ENCODE measurements around the gene RAB4B.
"Not testable (repeated sequence)": the region's sequence is repeated elsewhere in the genome, so short reads cannot be mapped to it uniquely, and the experiment has no call there.

Gene RAB4B

GRCh38 chr19:40776932-40777644 is 959 bp upstream of the RAB4B start:
- in situ Hi-C loops (cut with HindIII; ENCODE audit: low sequenced_read_pairs) = loop anchor here (5.0 kb wide), 1 partner anchor 45 kb away; no protein-coding TSS in a partner anchor

GRCh38 chr19:40777645-40777936 is 456 bp upstream of the RAB4B start:
- in situ Hi-C loops (cut with HindIII; ENCODE audit: low sequenced_read_pairs) = loop anchor here (5.0 kb wide), 1 partner anchor 45 kb away; no protein-coding TSS in a partner anchor

GRCh38 chr19:40778706-40779284 is 748 bp downstream of the RAB4B start:
- in situ Hi-C loops (cut with HindIII; ENCODE audit: low sequenced_read_pairs) = loop anchor here (5.0 kb wide), 1 partner anchor 46 kb away; no protein-coding TSS in a partner anchor

GRCh38 chr19:40780582-40780981 is 2.5 kb downstream of the RAB4B start:
- in situ Hi-C loops (cut with HindIII; ENCODE audit: low sequenced_read_pairs) = no loop called here

GRCh38 chr19:40781140-40781539 is 3.1 kb downstream of the RAB4B start:
- in situ Hi-C loops (cut with HindIII; ENCODE audit: low sequenced_read_pairs) = no loop called here

- in situ Hi-C loops (cut with HindIII; ENCODE audit: low sequenced_read_pairs) = no loop called here
Measured at GRCh38 chr19:40783711-40784110, 5.7 kb downstream of the RAB4B start.

GRCh38 chr19:40784146-40784545 is 6.1 kb downstream of the RAB4B start:
- in situ Hi-C loops (cut with HindIII; ENCODE audit: low sequenced_read_pairs) = not testable (repeated sequence)

GRCh38 chr19:40785526-40785925 is 7.5 kb downstream of the RAB4B start:
- in situ Hi-C loops (cut with HindIII; ENCODE audit: low sequenced_read_pairs) = no loop called here

- in situ Hi-C loops (cut with HindIII; ENCODE audit: low sequenced_read_pairs) = no loop called here
Measured at GRCh38 chr19:40786060-40787037, 8.3 kb downstream of the RAB4B start.

GRCh38 chr19:40791349-40791748 is 13.3 kb downstream of the RAB4B start:
- in situ Hi-C loops (cut with HindIII; ENCODE audit: low sequenced_read_pairs) = no loop called here

GRCh38 chr19:40791996-40792395 is 13.9 kb downstream of the RAB4B start:
- in situ Hi-C loops (cut with HindIII; ENCODE audit: low sequenced_read_pairs) = no loop called here

- in situ Hi-C loops (cut with HindIII; ENCODE audit: low sequenced_read_pairs) = no loop called here
Measured at GRCh38 chr19:40797166-40797962, 19.3 kb downstream of the RAB4B start.

- in situ Hi-C loops (cut with HindIII; ENCODE audit: low sequenced_read_pairs) = no loop called here
Measured at GRCh38 chr19:40797963-40798682, 20.1 kb downstream of the RAB4B start.

- in situ Hi-C loops (cut with HindIII; ENCODE audit: low sequenced_read_pairs) = no loop called here
Measured at GRCh38 chr19:40798683-40799557, 20.9 kb downstream of the RAB4B start, which contains the start of gene EGLN2. TSS of gene EGLN2 (plus strand) at chr19:40799191. CDS start at chr19:40800573, 1,382 bp downstream.

- in situ Hi-C loops (cut with HindIII; ENCODE audit: low sequenced_read_pairs) = no loop called here
Measured at GRCh38 chr19:40799558-40800338, 21.7 kb downstream of the RAB4B start.

- in situ Hi-C loops (cut with HindIII; ENCODE audit: low sequenced_read_pairs) = no loop called here
Measured at GRCh38 chr19:40800339-40800996, 22.4 kb downstream of the RAB4B start.

- in situ Hi-C loops (cut with HindIII; ENCODE audit: low sequenced_read_pairs) = no loop called here
Measured at GRCh38 chr19:40800997-40801377, 22.9 kb downstream of the RAB4B start.
